HG03064 (cell line): ENCODE data around the gene ZNF837.
"Not testable (repeated sequence)": the region's sequence is repeated elsewhere in the genome, so short reads cannot be mapped to it uniquely, and the experiment has no call there.

Source experiments
- ATAC-seq: cut with Tn5 transposase; IDR thresholded peaks from one replicate; pipeline ENCODE4 v1.9.1; 2021; ENCODE audit warnings: low read depth; ENCODE audit not compliant: unreplicated experiment

The ZNF837 gene

GRCh38 chr19:58396691-58397532 lies 16.1 kb upstream of the ZNF837 start:
- ATAC-seq: no peak

- no peak for ATAC-seq
These were observed 15.3 kb upstream of the ZNF837 start for GRCh38 chr19:58395979-58396627.

GRCh38 chr19:58395220-58395978 lies 14.6 kb upstream of the ZNF837 start, which contains the start of gene RNF225:
Gene RNF225, plus strand, starts transcription at chr19:58395656. Its CDS starts 434 bp downstream, at chr19:58396090.
- no peak for ATAC-seq

DNA sequence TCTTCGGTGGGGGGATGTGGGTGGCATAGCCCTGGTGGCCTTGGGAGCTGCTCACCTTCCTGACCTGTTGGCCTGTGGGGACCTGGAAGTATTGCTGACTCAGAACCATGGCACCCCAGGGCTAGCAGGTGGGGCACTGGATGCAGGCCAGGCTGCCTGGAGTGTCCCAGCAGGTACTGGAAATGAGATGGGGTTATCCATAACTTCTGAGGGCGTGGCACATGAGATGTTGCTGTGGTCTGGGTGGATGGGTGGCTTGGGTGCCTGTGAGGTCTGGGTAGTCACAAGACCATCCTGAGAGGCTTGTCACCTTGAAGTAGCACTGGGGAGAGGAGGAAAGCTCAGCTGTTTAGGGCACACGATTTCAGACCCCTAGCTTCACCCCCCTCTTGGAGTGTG lies 14.0 kb upstream of the ZNF837 start:
- ATAC-seq: no peak

GRCh38 chr19:58393725-58394033 lies 12.8 kb upstream of the ZNF837 start:
- no peak for ATAC-seq

DNA sequence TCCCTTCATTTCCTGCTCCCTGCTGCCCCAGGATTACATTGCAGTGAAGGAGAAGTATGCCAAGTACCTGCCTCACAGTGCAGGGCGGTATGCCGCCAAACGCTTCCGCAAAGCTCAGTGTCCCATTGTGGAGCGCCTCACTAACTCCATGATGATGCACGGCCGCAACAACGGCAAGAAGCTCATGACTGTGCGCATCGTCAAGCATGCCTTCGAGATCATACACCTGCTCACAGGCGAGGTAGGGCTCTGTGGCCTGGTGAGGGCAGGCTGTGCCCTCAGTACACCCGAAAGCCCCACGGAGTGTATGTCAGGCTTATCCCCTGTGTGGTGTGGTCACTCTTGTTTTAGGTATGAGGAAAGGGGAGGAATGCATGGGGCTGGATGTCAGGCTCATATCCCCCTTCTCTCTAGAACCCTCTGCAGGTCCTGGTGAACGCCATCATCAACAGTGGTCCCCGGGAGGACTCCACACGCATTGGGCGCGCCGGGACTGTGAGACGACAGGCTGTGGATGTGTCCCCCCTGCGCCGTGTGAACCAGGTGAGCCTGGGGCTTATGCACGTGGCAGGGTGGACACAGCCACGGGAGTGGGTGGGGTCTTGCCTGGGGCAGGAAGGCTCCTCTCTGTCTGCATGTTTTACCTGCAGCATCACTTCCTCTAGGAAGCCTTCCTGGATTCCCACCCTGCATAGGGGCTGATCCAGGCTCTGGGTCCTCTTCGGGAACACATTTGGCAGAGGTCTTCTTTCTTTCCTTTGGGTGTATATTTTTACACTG lies 12.3 kb upstream of the ZNF837 start:
- no peak for ATAC-seq

DNA sequence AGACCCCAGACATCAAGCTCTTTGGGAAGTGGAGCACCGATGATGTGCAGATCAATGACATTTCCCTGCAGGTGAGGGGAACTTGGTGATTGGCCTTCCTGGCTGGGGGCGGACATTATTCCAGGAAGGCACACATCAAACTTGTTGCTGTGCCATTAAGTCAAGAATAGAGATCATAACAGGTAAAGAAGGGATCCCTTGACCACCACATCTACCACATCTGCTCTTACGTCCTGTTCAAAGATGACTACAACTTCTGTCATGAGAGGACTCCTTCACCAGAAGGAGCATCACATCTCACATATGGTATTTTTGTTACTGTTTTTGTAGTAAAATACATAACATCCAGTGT lies 7.3 kb upstream of the ZNF837 start:
- no peak for ATAC-seq

DNA sequence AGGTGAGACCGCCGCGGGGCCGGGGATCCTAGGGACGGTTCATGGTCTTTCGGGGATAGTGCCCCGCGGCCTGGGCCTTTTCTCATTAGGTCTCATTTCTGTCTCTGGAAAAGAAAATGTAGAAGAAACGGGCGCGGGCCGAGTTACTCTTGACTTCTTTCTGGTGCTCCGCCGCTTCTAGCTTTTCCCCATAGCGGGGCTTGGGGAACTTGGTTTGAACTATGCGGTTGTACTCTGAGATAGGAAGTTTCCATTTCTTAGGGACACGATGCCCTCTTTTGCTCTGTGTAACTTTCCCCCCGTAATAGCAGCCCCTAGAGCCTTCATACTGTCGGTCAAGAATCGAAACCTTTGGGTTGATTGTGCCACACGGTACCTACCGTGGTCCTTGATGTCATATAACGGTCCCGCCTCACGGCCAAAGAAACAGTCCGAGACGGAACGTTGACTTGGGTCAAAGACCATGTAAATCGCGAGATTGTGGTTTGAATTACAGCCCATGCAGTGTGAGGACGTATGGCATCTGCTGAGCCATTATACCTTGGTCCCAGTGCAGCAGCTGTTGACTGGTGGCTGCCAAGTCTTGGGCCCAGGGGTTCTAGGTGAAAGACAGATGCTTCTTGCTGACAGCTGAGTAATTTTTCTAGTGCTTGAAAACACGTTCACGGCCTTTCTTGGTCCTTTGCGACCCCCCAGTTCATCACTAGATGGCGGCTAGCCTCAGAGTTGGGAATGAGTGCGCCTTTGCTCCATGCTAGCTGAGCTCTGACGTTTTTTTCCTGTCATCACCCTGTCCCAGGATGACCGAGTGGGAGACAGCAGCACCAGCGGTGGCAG lies 6.7 kb upstream of the ZNF837 start:
- peak; percentile 12 for ATAC-seq

DNA sequence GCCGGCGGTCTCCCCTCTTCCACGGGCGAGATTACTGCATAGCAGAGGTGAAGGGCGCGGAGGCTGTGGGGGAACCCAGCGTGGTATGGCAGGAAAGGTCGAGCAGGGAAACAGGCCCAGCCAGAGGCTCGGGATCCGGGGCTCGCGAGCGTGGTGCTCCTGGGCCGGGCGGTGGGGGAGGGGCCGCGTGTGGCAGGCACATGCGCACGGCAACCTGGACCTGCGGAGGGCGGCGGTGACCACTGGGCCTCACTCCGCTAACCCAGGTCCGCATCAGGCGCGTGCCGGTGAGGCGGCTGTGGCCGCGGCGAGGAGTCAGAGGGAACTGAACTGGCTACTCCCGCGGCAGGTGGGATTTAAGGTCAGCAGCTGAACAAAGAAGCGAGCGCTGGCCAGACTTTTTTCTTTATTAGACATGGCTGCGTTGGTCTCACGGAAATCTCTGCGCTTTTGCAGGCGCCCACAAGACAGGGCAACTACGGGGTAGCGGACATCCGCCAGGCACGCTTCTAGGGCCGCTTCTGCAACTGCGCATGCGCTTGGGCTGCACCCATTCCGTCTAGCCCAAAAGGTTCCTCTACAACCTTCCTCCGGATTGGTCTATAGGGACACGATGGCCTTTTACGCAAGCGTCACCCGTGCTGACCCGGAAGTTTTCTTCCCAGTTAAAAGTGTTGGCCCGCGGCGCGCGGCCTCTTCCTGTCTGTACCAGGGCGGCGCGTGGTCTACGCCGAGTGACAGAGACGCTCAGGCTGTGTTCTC lies 5.9 kb upstream of the ZNF837 start, which contains the start of gene RPS5:
TSS of gene RPS5 (plus strand) at position 694 of the 762 bp plus-strand sequence. CDS start 869 bp downstream, outside the sequence.
- ATAC-seq: peak; percentile 83

- ATAC-seq: no peak
These were observed 5.2 kb upstream of the ZNF837 start for GRCh38 chr19:58385891-58386575.

- ATAC-seq: no peak
These were observed 4.6 kb upstream of the ZNF837 start for GRCh38 chr19:58385313-58385890.

- ATAC-seq: no peak
These were observed 2.3 kb upstream of the ZNF837 start for GRCh38 chr19:58382997-58383603.

- no peak for ATAC-seq
These were observed 806 bp upstream of the ZNF837 start for GRCh38 chr19:58381460-58382212.

GRCh38 chr19:58380037-58380661 lies 681 bp downstream of the ZNF837 start:
- no peak for ATAC-seq

DNA sequence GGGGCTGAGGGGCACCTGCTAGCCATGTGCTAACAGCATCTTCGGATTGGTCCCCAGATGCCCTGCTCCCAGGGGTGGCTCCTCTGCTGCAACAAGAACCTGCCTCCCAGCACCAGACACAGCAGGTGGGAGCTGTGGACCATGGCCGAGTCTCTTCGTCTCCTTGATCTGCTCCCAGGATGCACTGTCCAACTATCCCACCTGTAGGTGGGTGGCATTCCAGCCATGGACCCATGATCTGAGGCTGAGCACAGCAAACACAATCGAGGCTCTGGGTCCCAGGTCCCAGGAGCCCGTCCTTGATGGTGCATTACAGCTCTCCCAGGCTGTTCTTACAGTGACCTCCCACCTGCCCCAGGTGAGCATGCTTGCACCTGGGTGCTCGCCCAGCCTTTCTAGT lies 1.6 kb downstream of the ZNF837 start:
- no peak for ATAC-seq

- ATAC-seq: not testable (repeated sequence)
These were observed 4.1 kb downstream of the ZNF837 start for GRCh38 chr19:58376724-58377123.
